ENCODE measurements around the gene ZWINT.

The ZWINT gene

GRCh38 chr10:56360967-56361612 lies at the start of gene ZWINT:
Gene ZWINT (minus strand): TSS chr10:56361259. CDS start chr10:56361236, 23 bp downstream.
- DNase-seq = peak; percentile 85

GRCh38 chr10:56383806-56384205 lies 22.7 kb upstream of the ZWINT start:
- DNase-seq = no peak

GRCh38 chr10:56370217-56371113 lies 9.4 kb upstream of the ZWINT start:
- no peak for DNase-seq

GRCh38 chr10:56360583-56360966 lies 484 bp downstream of the ZWINT start:
- DNase-seq = no peak

- DNase-seq = no peak
Measured at GRCh38 chr10:56359837-56360236, 1.2 kb downstream of the ZWINT start.

GRCh38 chr10:56357018-56357417 lies 4.0 kb downstream of the ZWINT start:
- DNase-seq = no peak

- DNase-seq = no peak
Measured at GRCh38 chr10:56351909-56352630, 9.0 kb downstream of the ZWINT start.

GRCh38 chr10:56349611-56350010 lies 11.4 kb downstream of the ZWINT start:
- DNase-seq = no peak

- no peak for DNase-seq
Measured at GRCh38 chr10:56348101-56348500, 13.0 kb downstream of the ZWINT start.

GRCh38 chr10:56346845-56347415 lies 14.1 kb downstream of the ZWINT start:
- no peak for DNase-seq

GRCh38 chr10:56341612-56342011 lies 19.4 kb downstream of the ZWINT start:
- no peak for DNase-seq

- no peak for DNase-seq
Measured at GRCh38 chr10:56329961-56330360, 31.1 kb downstream of the ZWINT start.

GRCh38 chr10:56327118-56327517 lies 33.9 kb downstream of the ZWINT start:
- DNase-seq = no peak

GRCh38 chr10:56319386-56319785 lies 41.7 kb downstream of the ZWINT start:
- DNase-seq = no peak

GRCh38 chr10:56318816-56319215 lies 42.2 kb downstream of the ZWINT start:
- DNase-seq = no peak

GRCh38 chr10:56317603-56318002 lies 43.5 kb downstream of the ZWINT start:
- no peak for DNase-seq

- no peak for DNase-seq
Measured at GRCh38 chr10:56316603-56317002, 44.5 kb downstream of the ZWINT start.
